Peyer's patch (tissue), 4 donors: ENCODE results near the gene SMKR1. TPM values are rescaled to one million over a fixed set of nuclear protein-coding genes. Genes with fewer than 3 reads are reported as not detected.
"Not testable (repeated sequence)": the region's sequence is repeated elsewhere in the genome, so short reads cannot be mapped to it uniquely, and the experiment has no call there.

Source experiments
- DNase-seq, 3 donors: peaks; one replicate each; pipeline ENCODE4 v3.0.0-alpha.2; 2017 to 2019
- H3K27ac ChIP-seq, 4 donors: fragments of 200-600 bp; sonication (generic); one replicate each; pipeline ENCODE4 v1.5.1; 2016 to 2019
- H3K27me3 ChIP-seq, 2 donors: fragments of 200-600 bp; sonication (generic); one replicate each; pipeline ENCODE4 v1.5.1; 2019
- H3K36me3 ChIP-seq, 3 donors: fragments of 200-600 bp; sonication (generic); one replicate each; pipeline ENCODE4 v1.5.1; 2016 to 2019
- H3K4me1 ChIP-seq, 4 donors: fragments of 200-600 bp; sonication (generic); one replicate each; pipeline ENCODE4 v1.5.1; 2016 to 2019
- H3K4me3 ChIP-seq, 4 donors: fragments of 200-600 bp; sonication (generic); 1 replicate in 3 of 4; 2 replicates in 1 of 4; pipeline ENCODE4 v1.5.1; 2016 to 2019; ENCODE audit warnings: mild to moderate bottlenecking in 1 of 4
- H3K9me3 ChIP-seq, 4 donors: fragments of 200-600 bp; sonication (generic); one replicate each; pipeline ENCODE4 v1.5.1; 2016 to 2019; ENCODE audit warnings: mild to moderate bottlenecking in 1 of 4
- POLR2A ChIP-seq, 2 donors: fragments of 450-650 bp; IDR thresholded peaks; one replicate each; pipeline ENCODE4 v1.5.1; 2017; ENCODE audit warnings: antibody characterized with exemption in 2 of 2, mild to moderate bottlenecking in 2 of 2, moderate library complexity in 2 of 2
- total RNA-seq, 4 donors: library from RNA; depleted of rRNA; stranded (reverse); fragments of >200 nt; gene quantifications; one replicate each; pipeline ENCODE4 v1.1.0, GENCODE V29; 2016
- TF ChIP-seq, protein P1 (sequence below), 6 experiments: fragments of 450-650 bp in 4 of 6; fragments of 200-600 bp in 2 of 6; sonication (generic) in 1 of 6; IDR thresholded peaks; one replicate each; pipeline ENCODE4 v1.5.1; 2017 to 2019; ENCODE audit warnings: antibody characterized with exemption in 6 of 6, mild to moderate bottlenecking in 3 of 6, moderate library complexity in 1 of 6

The SMKR1 gene
- total RNA-seq, 4 donors from 2014 or later = 1.3 TPM; not detected in 3

- Histone ChIP-seq H3K27ac (no peak overlapping the region), H3K9me3 (no peaks in the 10 kb centered on the region), H3K27me3 (no peaks in the 10 kb centered on the region), H3K4me3 (no peak overlapping the region), H3K36me3 (no peaks in the 10 kb centered on the region), H3K4me1 (no peaks in the 10 kb centered on the region)
- DNase-seq = no peak
- TF ChIP-seq, protein P1, sequence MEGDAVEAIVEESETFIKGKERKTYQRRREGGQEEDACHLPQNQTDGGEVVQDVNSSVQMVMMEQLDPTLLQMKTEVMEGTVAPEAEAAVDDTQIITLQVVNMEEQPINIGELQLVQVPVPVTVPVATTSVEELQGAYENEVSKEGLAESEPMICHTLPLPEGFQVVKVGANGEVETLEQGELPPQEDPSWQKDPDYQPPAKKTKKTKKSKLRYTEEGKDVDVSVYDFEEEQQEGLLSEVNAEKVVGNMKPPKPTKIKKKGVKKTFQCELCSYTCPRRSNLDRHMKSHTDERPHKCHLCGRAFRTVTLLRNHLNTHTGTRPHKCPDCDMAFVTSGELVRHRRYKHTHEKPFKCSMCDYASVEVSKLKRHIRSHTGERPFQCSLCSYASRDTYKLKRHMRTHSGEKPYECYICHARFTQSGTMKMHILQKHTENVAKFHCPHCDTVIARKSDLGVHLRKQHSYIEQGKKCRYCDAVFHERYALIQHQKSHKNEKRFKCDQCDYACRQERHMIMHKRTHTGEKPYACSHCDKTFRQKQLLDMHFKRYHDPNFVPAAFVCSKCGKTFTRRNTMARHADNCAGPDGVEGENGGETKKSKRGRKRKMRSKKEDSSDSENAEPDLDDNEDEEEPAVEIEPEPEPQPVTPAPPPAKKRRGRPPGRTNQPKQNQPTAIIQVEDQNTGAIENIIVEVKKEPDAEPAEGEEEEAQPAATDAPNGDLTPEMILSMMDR (IDR thresholded peaks at IDR 0.05) = no peak
- TF ChIP-seq POLR2A (IDR thresholded peaks at IDR 0.05) = no peak
Measured at GRCh38 chr7:129479831-129480230, 22.5 kb upstream of the SMKR1 start.

DNA sequence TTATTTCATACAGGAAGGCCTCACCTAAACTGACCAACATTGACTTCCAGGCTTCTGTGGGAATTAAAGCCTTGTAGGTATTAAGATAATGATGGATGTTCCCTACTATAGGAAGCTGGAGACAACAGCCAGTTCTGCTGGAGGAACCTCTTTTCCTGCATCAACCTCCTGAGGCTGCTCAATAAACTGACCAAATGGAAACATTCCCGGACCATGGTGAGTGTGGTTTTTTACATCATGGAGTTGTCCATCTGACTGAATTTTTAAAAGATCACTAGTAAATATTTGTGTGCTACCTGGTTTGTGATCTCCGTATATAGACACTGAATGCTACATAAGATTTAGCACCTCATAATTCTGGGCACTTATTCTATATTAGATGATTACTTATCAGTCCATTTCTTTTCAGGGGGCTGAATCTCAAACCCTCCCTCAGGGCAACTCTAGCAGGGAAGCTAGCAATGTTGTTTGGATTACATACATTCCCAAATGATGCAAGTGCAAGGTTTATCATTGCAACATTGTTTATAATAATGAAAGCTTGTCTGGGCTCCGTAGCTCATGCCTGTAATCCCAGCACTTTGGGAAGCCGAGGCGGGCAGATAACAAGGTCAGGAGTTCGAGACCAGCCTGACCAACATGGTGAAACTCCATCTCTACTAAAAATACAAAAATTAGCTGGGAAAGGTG lies 21.5 kb upstream of the SMKR1 start:
- TF ChIP-seq POLR2A (IDR thresholded peaks at IDR 0.05) = no peak
- TF ChIP-seq, protein P1 (IDR thresholded peaks at IDR 0.05) = no peak

GRCh38 chr7:129481376-129481775 lies 21.0 kb upstream of the SMKR1 start:
- not testable (repeated sequence) for H3K27ac ChIP-seq, H3K4me1 ChIP-seq, H3K27me3 ChIP-seq, H3K4me3 ChIP-seq, DNase-seq, H3K9me3 ChIP-seq, H3K36me3 ChIP-seq

More for the DNA sequence above, 21.5 kb upstream of the SMKR1 start:
- H3K4me1 ChIP-seq = no peaks in the 10 kb centered on the region
- H3K27me3 ChIP-seq = no peaks in the 10 kb centered on the region
- DNase-seq = no peak
- H3K4me3 ChIP-seq = no peak overlapping the region
- no peak overlapping the region for H3K27ac ChIP-seq
- no peaks in the 10 kb centered on the region for H3K36me3 ChIP-seq
- H3K9me3 ChIP-seq = no peaks in the 10 kb centered on the region

GRCh38 chr7:129482781-129483180 lies 19.6 kb upstream of the SMKR1 start:
- no peak overlapping the region for H3K27ac ChIP-seq
- DNase-seq = no peak
- TF ChIP-seq, protein P1 (IDR thresholded peaks at IDR 0.05) = no peak
- TF ChIP-seq POLR2A (IDR thresholded peaks at IDR 0.05) = no peak
- no peaks in the 10 kb centered on the region for H3K36me3 ChIP-seq
- H3K4me1 ChIP-seq = no peaks in the 10 kb centered on the region
- H3K4me3 ChIP-seq = no peak overlapping the region
- H3K9me3 ChIP-seq = no peaks in the 10 kb centered on the region
- H3K27me3 ChIP-seq = no peaks in the 10 kb centered on the region

- no peak for TF ChIP-seq POLR2A (IDR thresholded peaks at IDR 0.05)
- TF ChIP-seq, protein P1 (IDR thresholded peaks at IDR 0.05) = no peak
- Histone ChIP-seq H3K4me3 (no peak overlapping the region), H3K9me3 (no peaks in the 10 kb centered on the region), H3K27me3 (no peaks in the 10 kb centered on the region), H3K27ac (no peak overlapping the region), H3K36me3 (no peaks in the 10 kb centered on the region), H3K4me1 (no peaks in the 10 kb centered on the region)
- DNase-seq = no peak
Measured at GRCh38 chr7:129489491-129489890, 12.8 kb upstream of the SMKR1 start.

- DNase-seq = no peak
- Histone ChIP-seq H3K4me1 (no peaks in the 10 kb centered on the region), H3K36me3 (no peaks in the 10 kb centered on the region), H3K9me3 (no peaks in the 10 kb centered on the region), H3K27me3 (no peaks in the 10 kb centered on the region), H3K4me3 (no peak overlapping the region), H3K27ac (no peak overlapping the region)
- TF ChIP-seq, protein P1 (IDR thresholded peaks at IDR 0.05) = no peak
- TF ChIP-seq POLR2A (IDR thresholded peaks at IDR 0.05) = no peak
Measured at GRCh38 chr7:129492391-129492790, 9.9 kb upstream of the SMKR1 start.
